Endodermal cell (in vitro differentiated cells): ENCODE results near the gene LMF1. TPM values are rescaled to one million over a fixed set of nuclear protein-coding genes. Genes with fewer than 3 reads are reported as not detected.

ENCODE experiments used
- DNase-seq: peaks from one replicate; pipeline ENCODE4 v3.0.0-alpha.2; 2017
- H3K27ac ChIP-seq: 2 replicates; pipeline ENCODE4 v1.5.1; 2013; ENCODE audit warnings: mild to moderate bottlenecking, low read depth, low read length, moderate library complexity
- H3K27me3 ChIP-seq: 2 replicates; pipeline ENCODE4 v1.6.1; 2013; ENCODE audit warnings: mild to moderate bottlenecking, low read length, moderate library complexity; ENCODE audit not compliant: insufficient read depth, control insufficient read depth, poor library complexity, severe bottlenecking
- H3K36me3 ChIP-seq: 2 replicates; pipeline ENCODE4 v1.7.0; 2013; ENCODE audit warnings: mild to moderate bottlenecking, low read length, moderate library complexity; ENCODE audit not compliant: control insufficient read depth, insufficient read depth
- H3K4me1 ChIP-seq: one replicate; pipeline ENCODE4 v1.7.0; 2013; ENCODE audit warnings: low read length; ENCODE audit not compliant: control insufficient read depth, insufficient read depth
- H3K4me3 ChIP-seq: 2 replicates; pipeline ENCODE4 v1.5.1; 2013; ENCODE audit warnings: mild to moderate bottlenecking, low read length, moderate library complexity
- H3K9ac ChIP-seq: 2 replicates; pipeline ENCODE4 v1.6.1; 2013; ENCODE audit warnings: mild to moderate bottlenecking, low read length, moderate library complexity; ENCODE audit not compliant: poor library complexity, severe bottlenecking; ENCODE audit errors: extremely low read depth
- H3K9me3 ChIP-seq: 2 replicates; pipeline ENCODE4 v1.6.1; 2013; ENCODE audit warnings: mild to moderate bottlenecking, low read length, moderate library complexity; ENCODE audit not compliant: control insufficient read depth
- H3K27ac Mint-ChIP-seq: 2 replicates; pipeline ENCODE4 v1.8.0; 2020; ENCODE audit warnings: mixed read lengths
- H3K27me3 Mint-ChIP-seq: 2 replicates; pipeline ENCODE4 v1.8.0; 2021; ENCODE audit warnings: mild to moderate bottlenecking, mixed read lengths; ENCODE audit not compliant: insufficient read depth
- H3K36me3 Mint-ChIP-seq: 2 replicates; pipeline ENCODE4 v1.8.0; 2020; ENCODE audit warnings: low read depth, mixed read lengths
- H3K4me1 Mint-ChIP-seq: 2 replicates; pipeline ENCODE4 v1.8.0; 2020; ENCODE audit warnings: mixed read lengths
- H3K4me3 Mint-ChIP-seq: 2 replicates; pipeline ENCODE4 v1.8.0; 2020; ENCODE audit warnings: mild to moderate bottlenecking, moderate library complexity, mixed read lengths
- H3K9me3 Mint-ChIP-seq: 2 replicates; pipeline ENCODE4 v1.8.0; 2020; ENCODE audit warnings: mild to moderate bottlenecking, mixed read lengths
- WGBS, 2 experiments: methylation state at CpG; one replicate each; pipeline versions ENCODE4 v1.1.5 to v1.1.7; 2013; ENCODE audit warnings: missing lambda C conversion rate in 2 of 2, mixed read lengths in 1 of 2; ENCODE audit not compliant: insufficient coverage in 1 of 2, insufficient read length in 1 of 2; 5-methylcytosine and 5-hydroxymethylcytosine counted together
- total RNA-seq, 2 donors: library from RNA; stranded (reverse); fragmentation: NEBNext Ultra II Directional in 1 of 2; extraction: Animal tissue kit (Norgen Biotek cat#: 25700) in 1 of 2; gene quantifications; 2 replicates in 1 of 2; 3 replicates in 1 of 2; pipeline ENCODE4 v1.2.1, GENCODE V29; 2021
- TF ChIP-seq, protein P1 (sequence below): fragments of 200-600 bp; sonication (generic); conservative IDR thresholded peaks from 2 replicates; pipeline ENCODE4 v1.5.0; 2021; ENCODE audit warnings: antibody characterized with exemption, mild to moderate bottlenecking

LMF1 gene
- total RNA-seq, 2 donors from 2014 or later, result 13.7 to 15.1 TPM

DNA sequence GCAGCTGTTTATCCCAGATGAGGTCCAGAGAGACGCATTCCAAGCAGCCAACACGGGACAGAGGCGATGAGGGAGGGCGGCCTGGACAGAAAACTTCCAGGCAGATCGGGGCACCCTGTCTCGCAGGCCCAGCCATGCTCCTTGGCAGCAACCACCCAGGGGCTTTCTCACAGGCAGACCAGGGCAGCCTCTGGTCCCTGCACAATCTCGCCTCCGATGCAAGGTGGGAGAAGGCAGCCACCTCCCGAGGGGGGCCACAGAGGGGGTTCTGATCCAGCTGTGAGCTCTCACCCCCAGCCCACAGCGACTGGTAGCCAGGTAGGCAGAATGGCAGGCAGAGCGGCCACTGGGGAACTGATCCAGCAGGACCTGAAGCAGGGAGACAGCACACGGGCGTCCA, 48.7 kb downstream of the LMF1 start:
- Mint-ChIP-seq H3K27me3 (no peaks in the 10 kb centered on the region), H3K4me1 (no peaks in the 10 kb centered on the region), H3K4me3 (no peak overlapping the region), H3K9me3 (peaks cover 49% of the 10 kb centered on the region), H3K27ac (no peak overlapping the region), H3K36me3 (peaks cover 41% of the 10 kb centered on the region)
- TF ChIP-seq, protein P1, sequence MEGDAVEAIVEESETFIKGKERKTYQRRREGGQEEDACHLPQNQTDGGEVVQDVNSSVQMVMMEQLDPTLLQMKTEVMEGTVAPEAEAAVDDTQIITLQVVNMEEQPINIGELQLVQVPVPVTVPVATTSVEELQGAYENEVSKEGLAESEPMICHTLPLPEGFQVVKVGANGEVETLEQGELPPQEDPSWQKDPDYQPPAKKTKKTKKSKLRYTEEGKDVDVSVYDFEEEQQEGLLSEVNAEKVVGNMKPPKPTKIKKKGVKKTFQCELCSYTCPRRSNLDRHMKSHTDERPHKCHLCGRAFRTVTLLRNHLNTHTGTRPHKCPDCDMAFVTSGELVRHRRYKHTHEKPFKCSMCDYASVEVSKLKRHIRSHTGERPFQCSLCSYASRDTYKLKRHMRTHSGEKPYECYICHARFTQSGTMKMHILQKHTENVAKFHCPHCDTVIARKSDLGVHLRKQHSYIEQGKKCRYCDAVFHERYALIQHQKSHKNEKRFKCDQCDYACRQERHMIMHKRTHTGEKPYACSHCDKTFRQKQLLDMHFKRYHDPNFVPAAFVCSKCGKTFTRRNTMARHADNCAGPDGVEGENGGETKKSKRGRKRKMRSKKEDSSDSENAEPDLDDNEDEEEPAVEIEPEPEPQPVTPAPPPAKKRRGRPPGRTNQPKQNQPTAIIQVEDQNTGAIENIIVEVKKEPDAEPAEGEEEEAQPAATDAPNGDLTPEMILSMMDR, result no peak
- Histone ChIP-seq H3K27me3 (no peaks in the 10 kb centered on the region), H3K4me3 (no peak overlapping the region), H3K4me1 (no peaks in the 10 kb centered on the region), H3K27ac (no peak overlapping the region), H3K9me3 (peaks cover 14% of the 10 kb centered on the region), H3K36me3 (peaks cover 7% of the 10 kb centered on the region), H3K9ac (no peak overlapping the region)
- no peak for DNase-seq
- 92 to 98% methylated on average over 12 to 13 of the region's 13 CpGs for WGBS, 2 experiments

DNA sequence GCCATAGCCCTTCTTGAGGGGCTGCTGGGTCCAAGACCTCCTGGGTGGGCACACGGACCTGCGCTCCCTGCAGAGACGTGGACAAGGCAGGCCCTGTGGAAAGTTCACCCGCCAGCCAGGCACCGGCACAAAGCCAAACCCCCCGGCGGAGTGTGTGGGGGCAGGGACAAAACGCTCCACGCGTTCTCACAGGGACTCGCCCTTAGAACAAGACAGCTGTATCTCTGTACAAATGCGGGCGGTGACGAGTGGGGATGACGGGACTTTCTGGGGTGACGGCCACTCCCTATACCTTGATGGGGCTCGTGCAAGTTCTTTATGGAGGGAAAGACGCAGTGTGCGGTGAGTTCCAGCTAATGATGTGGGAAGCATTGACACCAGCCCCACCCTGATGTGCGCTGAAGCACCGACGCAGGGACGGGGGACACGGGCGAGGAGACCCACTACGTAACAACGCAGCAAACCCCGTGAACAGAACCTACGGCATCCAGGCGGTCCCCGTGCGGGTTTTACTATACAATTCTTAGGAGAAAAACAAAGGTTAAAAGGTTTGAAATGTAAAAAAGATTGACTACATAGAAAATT, 49.4 kb downstream of the LMF1 start:
- Mint-ChIP-seq H3K9me3 (peaks cover 43% of the 10 kb centered on the region), H3K4me3 (no peak overlapping the region), H3K27ac (no peak overlapping the region), H3K36me3 (peaks cover 37% of the 10 kb centered on the region), H3K27me3 (no peaks in the 10 kb centered on the region), H3K4me1 (no peaks in the 10 kb centered on the region)
- Histone ChIP-seq H3K36me3 (peaks cover 7% of the 10 kb centered on the region), H3K27me3 (no peaks in the 10 kb centered on the region), H3K4me1 (no peaks in the 10 kb centered on the region), H3K9ac (no peak overlapping the region), H3K4me3 (no peak overlapping the region), H3K27ac (no peak overlapping the region), H3K9me3 (peaks cover 9% of the 10 kb centered on the region)
- TF ChIP-seq, protein P1, result no peak
- no peak for DNase-seq
- WGBS, 2 experiments, result 88 to 89% methylated on average over 28 to 32 of the region's 32 CpGs

DNA sequence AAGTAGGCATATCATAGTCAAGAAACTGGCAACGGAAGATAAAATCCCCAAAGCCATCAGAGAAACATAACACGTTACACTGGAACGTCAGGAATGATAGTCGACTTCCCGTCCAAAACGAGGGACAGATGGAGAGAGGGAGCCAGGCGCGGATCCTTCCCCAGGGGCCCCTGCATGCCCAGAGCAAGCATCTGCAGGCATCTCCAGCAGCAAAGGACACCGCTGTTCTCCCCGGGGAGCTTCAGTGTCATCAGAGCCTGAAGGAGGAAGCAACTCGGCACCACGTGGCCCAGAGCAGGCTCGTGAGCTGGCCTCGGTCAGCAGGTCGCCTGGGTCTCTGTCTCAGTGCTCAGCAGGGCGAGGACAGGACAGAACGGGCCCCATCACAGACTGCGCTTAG, 50.1 kb downstream of the LMF1 start:
- WGBS, 2 experiments, result 86 to 87% methylated on average over 18 of the region's 18 CpGs
- H3K36me3 ChIP-seq, result peaks cover 2% of the 10 kb centered on the region
- TF ChIP-seq, protein P1, result no peak
- Mint-ChIP-seq H3K9me3 (peaks cover 36% of the 10 kb centered on the region), H3K27ac (no peak overlapping the region), H3K27me3 (no peaks in the 10 kb centered on the region), H3K4me1 (no peaks in the 10 kb centered on the region), H3K4me3 (no peak overlapping the region), H3K36me3 (peaks cover 30% of the 10 kb centered on the region)
- no peak overlapping the region for H3K4me3 ChIP-seq
- DNase-seq, result no peak
- H3K27me3 ChIP-seq, result no peaks in the 10 kb centered on the region
- H3K27ac ChIP-seq, result peak overlapping the region; percentile 44
- H3K4me1 ChIP-seq, result no peaks in the 10 kb centered on the region
- no peak overlapping the region for H3K9ac ChIP-seq
- peaks cover 2% of the 10 kb centered on the region for H3K9me3 ChIP-seq
